GM18867 (cell line): ENCODE results near the gene ZNF202.

ENCODE experiments used
- ATAC-seq: cut with Tn5 transposase; IDR thresholded peaks from one replicate; pipeline ENCODE4 v1.9.1; 2021; ENCODE audit warnings: mild to moderate bottlenecking, moderate library complexity; ENCODE audit not compliant: unreplicated experiment

ZNF202 gene

GRCh38 chr11:123684601-123685000, 56.9 kb downstream of the ZNF202 start:
- ATAC-seq: no peak

GRCh38 chr11:123683428-123684170, 57.9 kb downstream of the ZNF202 start:
- ATAC-seq: no peak

- ATAC-seq: no peak
These were observed 58.6 kb downstream of the ZNF202 start for GRCh38 chr11:123682696-123683410.

GRCh38 chr11:123681030-123681429, 60.4 kb downstream of the ZNF202 start:
- ATAC-seq: no peak

GRCh38 chr11:123678246-123678645, 63.2 kb downstream of the ZNF202 start:
- no peak for ATAC-seq

- ATAC-seq: no peak
These were observed 64.0 kb downstream of the ZNF202 start for GRCh38 chr11:123677510-123677909.

- ATAC-seq: no peak
These were observed 67.2 kb downstream of the ZNF202 start for GRCh38 chr11:123674297-123674696.
